Upper lobe of right lung (tissue), 1 donor: ENCODE data around the gene GPA33. TPM values are rescaled to one million over a fixed set of nuclear protein-coding genes. Genes with fewer than 3 reads are reported as not detected.

ENCODE experiments used
- ATAC-seq: fragments of 200-7000 bp; cut with Tn5 transposase; one replicate; pipeline ENCODE4 v1.9.1; 2020; ENCODE audit warnings: mild to moderate bottlenecking, moderate library complexity
- DNase-seq: peaks from one replicate; pipeline ENCODE4 v3.0.0-alpha.2; 2020
- H3K27ac ChIP-seq: fragments of 200-600 bp; one replicate; pipeline ENCODE4 v1.8.0; 2022
- H3K27me3 ChIP-seq: fragments of 200-600 bp; one replicate; pipeline ENCODE4 v1.8.0; 2022; ENCODE audit warnings: mild to moderate bottlenecking
- H3K36me3 ChIP-seq: fragments of 200-600 bp; one replicate; pipeline ENCODE4 v1.8.0; 2022
- H3K4me1 ChIP-seq: fragments of 200-600 bp; one replicate; pipeline ENCODE4 v1.8.0; 2022
- H3K4me3 ChIP-seq: fragments of 200-600 bp; one replicate; pipeline ENCODE4 v1.8.0; 2022; ENCODE audit warnings: mild to moderate bottlenecking
- H3K9me3 ChIP-seq: fragments of 200-600 bp; one replicate; pipeline ENCODE4 v1.8.0; 2022
- intact Hi-C: fragments of 100-400 bp; cut with DNase I; formaldehyde crosslinking; loops from one replicate; pipeline ENCODE4 v1.11.0; 2022
- total RNA-seq: library from RNA; stranded (reverse); fragmentation: NEBNext Ultra II Directional; extraction: Animal tissue kit (Norgen Biotek cat#: 25700); gene quantifications from one replicate; pipeline ENCODE4 v1.2.1, GENCODE V29; 2021
- TF ChIP-seq, protein P1 (sequence below): fragments of 200-600 bp; IDR thresholded peaks from one replicate; pipeline ENCODE4 v1.8.0; 2022; ENCODE audit warnings: antibody characterized with exemption
- donor health status: DM: no; HTN: yes; CAD: no; lungs with severe emphysema.

The GPA33 gene
- total RNA-seq, 1 donor from 2014 or later, result 0.90 TPM

DNA sequence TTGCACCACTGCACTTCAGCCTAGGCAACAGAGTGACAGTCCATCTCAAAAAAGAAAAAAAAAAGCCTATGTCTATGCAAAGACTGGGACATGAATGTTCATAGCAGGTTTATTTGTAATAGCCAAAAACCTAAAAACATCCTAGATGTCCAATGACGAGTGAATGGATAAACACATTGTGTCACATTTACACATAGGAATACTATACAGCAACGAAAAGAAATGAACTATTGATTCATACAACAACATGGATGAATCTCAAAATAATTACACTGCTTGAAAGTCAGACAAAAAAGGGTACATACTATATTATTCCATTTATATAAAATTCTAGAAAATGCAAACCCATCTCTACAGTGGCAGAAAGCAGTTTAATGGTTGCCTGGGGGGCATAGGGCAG, 11.6 kb upstream of the GPA33 start:
- TF ChIP-seq, protein P1, sequence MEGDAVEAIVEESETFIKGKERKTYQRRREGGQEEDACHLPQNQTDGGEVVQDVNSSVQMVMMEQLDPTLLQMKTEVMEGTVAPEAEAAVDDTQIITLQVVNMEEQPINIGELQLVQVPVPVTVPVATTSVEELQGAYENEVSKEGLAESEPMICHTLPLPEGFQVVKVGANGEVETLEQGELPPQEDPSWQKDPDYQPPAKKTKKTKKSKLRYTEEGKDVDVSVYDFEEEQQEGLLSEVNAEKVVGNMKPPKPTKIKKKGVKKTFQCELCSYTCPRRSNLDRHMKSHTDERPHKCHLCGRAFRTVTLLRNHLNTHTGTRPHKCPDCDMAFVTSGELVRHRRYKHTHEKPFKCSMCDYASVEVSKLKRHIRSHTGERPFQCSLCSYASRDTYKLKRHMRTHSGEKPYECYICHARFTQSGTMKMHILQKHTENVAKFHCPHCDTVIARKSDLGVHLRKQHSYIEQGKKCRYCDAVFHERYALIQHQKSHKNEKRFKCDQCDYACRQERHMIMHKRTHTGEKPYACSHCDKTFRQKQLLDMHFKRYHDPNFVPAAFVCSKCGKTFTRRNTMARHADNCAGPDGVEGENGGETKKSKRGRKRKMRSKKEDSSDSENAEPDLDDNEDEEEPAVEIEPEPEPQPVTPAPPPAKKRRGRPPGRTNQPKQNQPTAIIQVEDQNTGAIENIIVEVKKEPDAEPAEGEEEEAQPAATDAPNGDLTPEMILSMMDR, result no peak
- DNase-seq (no peak), ATAC-seq (no peak)
- no peaks in the 10 kb centered on the region for H3K36me3 ChIP-seq
- H3K27ac ChIP-seq, result no peak overlapping the region
- no peaks in the 10 kb centered on the region for H3K4me1 ChIP-seq
- no peaks in the 10 kb centered on the region for H3K9me3 ChIP-seq
- intact Hi-C loops, result no loop called here
- H3K4me3 ChIP-seq, result no peak overlapping the region
- no peaks in the 10 kb centered on the region for H3K27me3 ChIP-seq

DNA sequence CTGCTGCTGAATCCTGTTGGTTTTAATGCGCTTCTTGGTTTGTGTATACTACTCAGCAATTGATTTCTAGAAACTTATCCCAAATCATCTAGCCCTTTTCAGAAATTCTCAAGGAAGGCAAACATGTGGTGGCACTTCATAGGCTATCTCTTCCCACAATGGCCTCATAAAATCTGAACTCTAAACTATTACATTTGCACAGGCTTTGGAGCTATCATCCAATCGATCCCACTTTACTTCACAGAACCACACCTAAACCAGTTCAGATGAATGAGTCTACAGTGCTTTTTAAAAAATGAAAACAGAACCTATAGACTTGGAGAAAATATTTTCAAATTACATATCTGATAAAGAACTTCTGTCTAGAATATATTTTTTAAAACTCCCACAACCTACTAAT, 10.6 kb upstream of the GPA33 start:
- H3K4me3 ChIP-seq, result no peak overlapping the region
- H3K4me1 ChIP-seq, result no peaks in the 10 kb centered on the region
- intact Hi-C loops, result no loop called here
- H3K27ac ChIP-seq, result no peak overlapping the region
- no peaks in the 10 kb centered on the region for H3K9me3 ChIP-seq
- TF ChIP-seq, protein P1, result no peak
- no peaks in the 10 kb centered on the region for H3K36me3 ChIP-seq
- DNase-seq (no peak), ATAC-seq (no peak)
- H3K27me3 ChIP-seq, result no peaks in the 10 kb centered on the region

DNA sequence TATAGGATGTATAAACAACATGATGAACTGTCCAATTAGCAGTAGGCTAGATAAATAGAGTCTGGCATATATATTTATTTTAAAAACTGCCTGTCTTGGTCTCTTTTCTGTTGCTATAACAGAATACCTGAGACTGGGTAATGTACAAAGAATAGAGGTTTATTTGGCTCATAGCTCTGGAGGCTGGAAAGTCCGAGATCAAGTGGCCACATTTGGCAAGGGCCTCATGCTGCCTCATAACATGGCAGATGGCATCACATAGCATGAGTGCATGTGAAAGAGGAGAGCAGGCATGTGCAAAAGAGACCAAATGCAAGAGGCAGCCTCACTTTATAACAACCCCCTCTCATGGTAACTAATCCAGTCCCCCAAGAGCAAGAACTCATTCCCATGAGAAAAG, 9.7 kb upstream of the GPA33 start:
- TF ChIP-seq, protein P1, result no peak
- Histone ChIP-seq H3K36me3 (no peaks in the 10 kb centered on the region), H3K4me3 (no peak overlapping the region), H3K27ac (no peak overlapping the region), H3K27me3 (no peaks in the 10 kb centered on the region), H3K4me1 (no peaks in the 10 kb centered on the region), H3K9me3 (no peaks in the 10 kb centered on the region)
- DNase-seq (no peak), ATAC-seq (no peak)
- intact Hi-C loops, result no loop called here

DNA sequence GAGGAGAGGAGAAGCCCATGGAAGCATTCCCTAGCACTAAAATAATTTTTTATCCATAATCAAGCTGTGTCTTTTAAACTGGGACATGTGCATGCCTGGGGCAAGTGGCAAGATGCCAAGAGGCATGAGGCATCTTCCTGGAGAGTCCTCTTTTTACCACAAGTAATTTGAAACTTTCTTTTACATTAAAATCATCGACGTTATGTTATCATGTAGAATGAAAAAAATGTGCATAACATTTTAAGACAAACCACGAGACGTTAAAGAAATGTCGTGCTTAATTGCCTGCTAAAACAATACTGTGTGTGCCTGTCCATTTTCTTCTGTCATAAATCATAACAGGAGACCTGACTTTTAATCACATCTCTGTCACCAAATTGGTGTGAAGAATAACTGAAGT, 5.2 kb upstream of the GPA33 start:
- ATAC-seq (no peak), DNase-seq (no peak)
- Histone ChIP-seq H3K9me3 (no peaks in the 10 kb centered on the region), H3K36me3 (no peaks in the 10 kb centered on the region), H3K4me3 (no peak overlapping the region), H3K27me3 (no peaks in the 10 kb centered on the region), H3K27ac (no peak overlapping the region), H3K4me1 (no peaks in the 10 kb centered on the region)
- intact Hi-C loops, result no loop called here
- TF ChIP-seq, protein P1, result no peak

DNA sequence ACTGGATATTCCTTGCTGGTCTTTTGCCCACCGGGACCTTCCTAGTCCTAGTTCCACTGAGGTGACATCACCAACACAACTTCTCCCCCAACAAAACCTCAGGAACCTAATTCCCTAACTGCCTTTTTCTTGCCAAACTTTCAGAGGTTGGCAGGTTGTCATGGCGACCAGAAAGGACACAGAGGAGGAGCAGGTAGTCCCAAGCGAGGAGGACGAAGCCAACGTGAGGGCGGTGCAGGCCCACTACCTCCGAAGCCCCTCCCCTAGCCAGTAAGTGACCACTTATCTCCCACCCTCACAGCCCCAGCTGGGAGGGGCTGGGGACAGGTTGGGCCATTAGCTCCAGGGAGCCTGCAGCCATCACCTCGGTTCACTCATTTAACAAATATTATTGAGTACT, 4.5 kb upstream of the GPA33 start:
- TF ChIP-seq, protein P1, result no peak
- no peak for ATAC-seq
- no peaks in the 10 kb centered on the region for H3K4me1 ChIP-seq
- H3K36me3 ChIP-seq, result no peaks in the 10 kb centered on the region
- no peak overlapping the region for H3K27ac ChIP-seq
- no peaks in the 10 kb centered on the region for H3K9me3 ChIP-seq
- no peaks in the 10 kb centered on the region for H3K27me3 ChIP-seq
- H3K4me3 ChIP-seq, result no peak overlapping the region
- DNase-seq, result no peak
- intact Hi-C loops, result no loop called here

DNA sequence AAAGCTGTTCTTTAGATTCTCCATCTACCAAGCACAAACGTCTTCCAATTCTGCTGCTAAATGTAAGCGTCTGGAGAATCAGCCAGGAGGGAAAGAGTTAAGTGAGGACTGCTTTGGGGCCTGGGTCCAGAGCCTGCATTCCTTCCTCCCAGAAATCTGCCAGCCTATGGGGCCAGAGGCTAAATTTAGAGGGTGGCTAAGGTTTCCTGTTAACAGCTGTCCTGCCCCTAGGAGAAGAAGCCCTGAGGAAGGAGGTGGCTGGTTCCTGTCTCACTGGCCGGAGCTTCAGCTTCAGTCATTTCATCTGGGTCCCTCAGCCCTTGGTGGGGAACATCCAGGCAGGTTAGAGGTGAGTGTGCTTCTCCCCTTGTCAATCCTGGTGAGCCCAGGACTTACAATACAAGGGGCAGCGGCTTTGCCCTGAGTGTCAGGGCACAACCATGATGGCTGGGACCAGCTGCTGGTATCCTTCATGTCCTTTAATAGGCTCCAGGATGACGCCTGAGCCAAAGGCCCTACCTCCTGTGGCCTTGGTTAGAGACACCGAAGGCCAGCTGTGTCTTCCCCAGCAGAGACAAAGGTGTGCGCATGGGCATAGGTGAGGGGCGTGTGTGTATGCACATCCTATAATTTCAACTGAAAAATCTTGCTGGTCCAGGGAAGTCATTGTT, 3.8 kb upstream of the GPA33 start, which contains the start of gene STYXL2:
TSS of gene STYXL2 (plus strand) at position 230 of the 671 bp plus-strand sequence. CDS start 775 bp downstream, outside the sequence.
- ATAC-seq (no peak), DNase-seq (no peak)
- H3K4me1 ChIP-seq, result no peaks in the 10 kb centered on the region
- H3K9me3 ChIP-seq, result no peaks in the 10 kb centered on the region
- no peak within 1 kb of the TSS for H3K27ac ChIP-seq
- TF ChIP-seq, protein P1, result no peak
- no peak within 1 kb of the TSS for H3K4me3 ChIP-seq
- H3K36me3 ChIP-seq, result no peaks in the 10 kb centered on the region
- intact Hi-C loops, result no loop called here
- no peaks in the 10 kb centered on the region for H3K27me3 ChIP-seq
